Mesodermal cell (in vitro differentiated cells): ENCODE measurements around the gene STK40.
A peak's percentile ranks its signal among the peaks of the same experiment; 100 is the strongest.

Source experiments
- H3K27ac ChIP-seq: 2 replicates; pipeline ENCODE4 v1.7.0; 2013; ENCODE audit warnings: mild to moderate bottlenecking, low read depth, low read length, moderate library complexity; ENCODE audit not compliant: severe bottlenecking
- H3K36me3 ChIP-seq: 2 replicates; pipeline ENCODE4 v1.7.1; 2013; ENCODE audit warnings: mild to moderate bottlenecking, low read length, moderate library complexity; ENCODE audit not compliant: control insufficient read depth, insufficient read depth
- H3K4me1 ChIP-seq: one replicate; pipeline ENCODE4 v1.7.1; 2013; ENCODE audit warnings: mild to moderate bottlenecking, low read length; ENCODE audit not compliant: insufficient read depth, control insufficient read depth, poor library complexity, severe bottlenecking
- H3K4me3 ChIP-seq: 2 replicates; pipeline ENCODE4 v1.7.0; 2013; ENCODE audit warnings: low read length, control low read depth, mild to moderate bottlenecking; ENCODE audit not compliant: insufficient read depth, poor library complexity, severe bottlenecking; ENCODE audit errors: extremely low read depth
- H3K9me3 ChIP-seq: 2 replicates; pipeline ENCODE4 v1.7.1; 2013; ENCODE audit warnings: mild to moderate bottlenecking, low read length, moderate library complexity; ENCODE audit not compliant: control insufficient read depth
- WGBS, 2 experiments: methylation state at CpG; one replicate each; pipeline ENCODE4 v1.1.5; 2013; ENCODE audit warnings: missing lambda C conversion rate in 2 of 2; ENCODE audit not compliant: insufficient coverage in 2 of 2; 5-methylcytosine and 5-hydroxymethylcytosine counted together

The STK40 gene

GRCh38 chr1:36398370-36398977, 12.8 kb upstream of the STK40 start:
- peaks cover 7% of the 10 kb centered on the region for H3K4me1 ChIP-seq
- peak overlapping the region; percentile 45 for H3K27ac ChIP-seq
- no peaks in the 10 kb centered on the region for H3K9me3 ChIP-seq
- H3K4me3 ChIP-seq = peak overlapping the region; percentile 72
- peaks cover 11% of the 10 kb centered on the region for H3K36me3 ChIP-seq
- WGBS, 2 experiments = 90 to 97% methylated on average over 4 to 7 of the region's 7 CpGs

- H3K27ac ChIP-seq = peak within 1 kb of the TSS; percentile 83
- H3K9me3 ChIP-seq = no peaks in the 10 kb centered on the region
- peaks cover 7% of the 10 kb centered on the region for H3K4me1 ChIP-seq
- 0 to 1% methylated on average over 48 to 55 of the region's 60 CpGs for WGBS, 2 experiments
- peaks cover 20% of the 10 kb centered on the region for H3K36me3 ChIP-seq
- peak within 1 kb of the TSS; percentile 72 for H3K4me3 ChIP-seq
Measured at GRCh38 chr1:36397378-36398230, 11.9 kb upstream of the STK40 start, which contains the start of gene LSM10. Gene LSM10, minus strand, starts transcription at chr1:36397908. Its CDS starts 3,779 bp downstream, at chr1:36394129.

GRCh38 chr1:36397083-36397377, 11.3 kb upstream of the STK40 start:
- peaks cover 25% of the 10 kb centered on the region for H3K36me3 ChIP-seq
- peak overlapping the region; percentile 83 for H3K27ac ChIP-seq
- peak overlapping the region; percentile 72 for H3K4me3 ChIP-seq
- 0 to 17% methylated on average over 3 to 5 of the region's 5 CpGs for WGBS, 2 experiments
- peaks cover 7% of the 10 kb centered on the region for H3K4me1 ChIP-seq
- H3K9me3 ChIP-seq = no peaks in the 10 kb centered on the region

GRCh38 chr1:36396359-36396758, 10.6 kb upstream of the STK40 start:
- no peak overlapping the region for H3K27ac ChIP-seq
- peak overlapping the region; percentile 72 for H3K4me3 ChIP-seq
- WGBS, 2 experiments = 94 to 95% methylated on average over 5 to 6 of the region's 6 CpGs
- H3K36me3 ChIP-seq = peaks cover 32% of the 10 kb centered on the region
- H3K9me3 ChIP-seq = no peaks in the 10 kb centered on the region
- H3K4me1 ChIP-seq = peaks cover 7% of the 10 kb centered on the region

- no peaks in the 10 kb centered on the region for H3K9me3 ChIP-seq
- H3K27ac ChIP-seq = no peak overlapping the region
- peaks cover 39% of the 10 kb centered on the region for H3K36me3 ChIP-seq
- no peak overlapping the region for H3K4me3 ChIP-seq
- 97 to 98% methylated on average over 19 of the region's 19 CpGs for WGBS, 2 experiments
- H3K4me1 ChIP-seq = peaks cover 21% of the 10 kb centered on the region
Measured at GRCh38 chr1:36393686-36394085, 8.0 kb upstream of the STK40 start.

GRCh38 chr1:36392836-36393235, 7.1 kb upstream of the STK40 start:
- WGBS, 2 experiments = 93 to 95% methylated on average over 4 of the region's 4 CpGs
- no peaks in the 10 kb centered on the region for H3K9me3 ChIP-seq
- no peak overlapping the region for H3K4me3 ChIP-seq
- peaks cover 25% of the 10 kb centered on the region for H3K4me1 ChIP-seq
- peaks cover 39% of the 10 kb centered on the region for H3K36me3 ChIP-seq
- H3K27ac ChIP-seq = no peak overlapping the region

- no peaks in the 10 kb centered on the region for H3K9me3 ChIP-seq
- 92 to 100% methylated on average over 2 to 5 of the region's 8 CpGs for WGBS, 2 experiments
Measured at GRCh38 chr1:36391271-36391670, 5.5 kb upstream of the STK40 start.

GRCh38 chr1:36390411-36390810, 4.7 kb upstream of the STK40 start:
- peaks cover 39% of the 10 kb centered on the region for H3K36me3 ChIP-seq
- peaks cover 35% of the 10 kb centered on the region for H3K4me1 ChIP-seq
- no peak overlapping the region for H3K4me3 ChIP-seq
- WGBS, 2 experiments = 89 to 93% methylated on average over 2 of the region's 2 CpGs
- no peak overlapping the region for H3K27ac ChIP-seq
- no peaks in the 10 kb centered on the region for H3K9me3 ChIP-seq

More at GRCh38 chr1:36391271-36391670, 5.5 kb upstream of the STK40 start:
- no peak overlapping the region for H3K4me3 ChIP-seq
- H3K36me3 ChIP-seq = peaks cover 39% of the 10 kb centered on the region
- H3K27ac ChIP-seq = no peak overlapping the region
- peaks cover 36% of the 10 kb centered on the region for H3K4me1 ChIP-seq

- peaks cover 39% of the 10 kb centered on the region for H3K36me3 ChIP-seq
- H3K4me1 ChIP-seq = peaks cover 34% of the 10 kb centered on the region
- no peak overlapping the region for H3K4me3 ChIP-seq
- 88 to 100% methylated on average over 1 of the region's 1 CpG for WGBS, 2 experiments
- no peak overlapping the region for H3K27ac ChIP-seq
- no peaks in the 10 kb centered on the region for H3K9me3 ChIP-seq
Measured at GRCh38 chr1:36389999-36390398, 4.3 kb upstream of the STK40 start.

- no peaks in the 10 kb centered on the region for H3K9me3 ChIP-seq
- no peak overlapping the region for H3K27ac ChIP-seq
- 93% methylated on average over 2 of the region's 2 CpGs; no CpG with 5 or more reads in 1 of the 2 experiments for WGBS, 2 experiments
- H3K36me3 ChIP-seq = peaks cover 35% of the 10 kb centered on the region
- H3K4me1 ChIP-seq = peaks cover 36% of the 10 kb centered on the region
- H3K4me3 ChIP-seq = no peak overlapping the region
Measured at GRCh38 chr1:36389261-36389660, 3.5 kb upstream of the STK40 start.
